ENCODE data around the gene CFAP74. TPM values are rescaled to one million over a fixed set of nuclear protein-coding genes. Genes with fewer than 3 reads are reported as not detected.

Gene CFAP74
- polyA plus RNA-seq, 1 donor (not counting 4 experiments of a cell fraction or from before 2014, with no cell fraction given) = not detected

DNA sequence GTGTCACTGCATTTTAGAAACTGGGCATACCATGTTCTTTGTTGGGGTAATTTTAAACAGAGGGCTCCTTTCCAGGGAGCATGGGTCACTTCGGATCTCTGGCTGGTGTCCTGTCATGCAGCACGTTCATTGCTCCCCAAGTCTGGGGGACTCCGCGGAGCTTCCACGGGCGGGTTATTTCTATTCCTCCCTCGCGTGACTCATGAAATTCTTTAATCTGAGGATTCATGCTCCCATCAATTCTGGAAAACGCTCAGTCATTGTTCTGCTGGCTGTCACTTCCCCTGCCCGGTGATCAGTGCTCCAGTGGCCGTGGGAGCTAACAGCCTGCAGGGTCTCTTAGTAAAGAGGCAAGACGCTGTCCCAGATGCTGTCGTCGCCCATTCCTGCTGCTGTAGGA lies 28.1 kb downstream of the CFAP74 start:
- Histone ChIP-seq H3K9ac (ENCODE audit: control insufficient read depth, extremely low read depth, insufficient read depth, low read length) (no peak overlapping the region), H3K4me1 (ENCODE audit: control insufficient read depth, extremely low read depth, insufficient read depth, low read length) (no peaks in the 10 kb centered on the region), H3K36me3 (ENCODE audit: control insufficient read depth in 2 of 2, extremely low read depth in 1 of 2, insufficient read depth in 2 of 2, low read length in 2 of 2) (no peaks in the 10 kb centered on the region), H3K9me1 (ENCODE audit: control insufficient read depth, extremely low read depth, insufficient read depth, low read length) (no peaks in the 10 kb centered on the region), H3K4me2 (ENCODE audit: control insufficient read depth, extremely low read depth, insufficient read depth, low read depth, low read length) (no peak overlapping the region), H3K4me3 (ENCODE audit: control insufficient read depth in 2 of 3, extremely low read depth in 1 of 3, insufficient read depth in 2 of 3, low read depth in 1 of 3, low read length in 3 of 3) (no peak overlapping the region), H3K27me3 (ENCODE audit: control insufficient read depth, extremely low read depth, insufficient read depth, low read length) (peaks cover 5% of the 10 kb centered on the region), H3K79me2 (ENCODE audit: control insufficient read depth, insufficient read depth, low read length) (no peaks in the 10 kb centered on the region), H3K9me3 (ENCODE audit: control insufficient read depth, low read depth, low read length) (peaks cover 16% of the 10 kb centered on the region), H3K27ac (ENCODE audit: control insufficient read depth, insufficient read depth, low read length) (no peak overlapping the region), H4K20me1 (ENCODE audit: control insufficient read depth, extremely low read depth, insufficient read depth, low read length) (no peaks in the 10 kb centered on the region), H2AFZ (ENCODE audit: control insufficient read depth, low read length) (no peak overlapping the region)
- DNase-seq (ENCODE audit: low read depth, low spot score) = no peak
- TF ChIP-seq EZH2 (IDR thresholded peaks at IDR 0.05; ENCODE audit: low read length) = no peak
- TF ChIP-seq, protein P1, sequence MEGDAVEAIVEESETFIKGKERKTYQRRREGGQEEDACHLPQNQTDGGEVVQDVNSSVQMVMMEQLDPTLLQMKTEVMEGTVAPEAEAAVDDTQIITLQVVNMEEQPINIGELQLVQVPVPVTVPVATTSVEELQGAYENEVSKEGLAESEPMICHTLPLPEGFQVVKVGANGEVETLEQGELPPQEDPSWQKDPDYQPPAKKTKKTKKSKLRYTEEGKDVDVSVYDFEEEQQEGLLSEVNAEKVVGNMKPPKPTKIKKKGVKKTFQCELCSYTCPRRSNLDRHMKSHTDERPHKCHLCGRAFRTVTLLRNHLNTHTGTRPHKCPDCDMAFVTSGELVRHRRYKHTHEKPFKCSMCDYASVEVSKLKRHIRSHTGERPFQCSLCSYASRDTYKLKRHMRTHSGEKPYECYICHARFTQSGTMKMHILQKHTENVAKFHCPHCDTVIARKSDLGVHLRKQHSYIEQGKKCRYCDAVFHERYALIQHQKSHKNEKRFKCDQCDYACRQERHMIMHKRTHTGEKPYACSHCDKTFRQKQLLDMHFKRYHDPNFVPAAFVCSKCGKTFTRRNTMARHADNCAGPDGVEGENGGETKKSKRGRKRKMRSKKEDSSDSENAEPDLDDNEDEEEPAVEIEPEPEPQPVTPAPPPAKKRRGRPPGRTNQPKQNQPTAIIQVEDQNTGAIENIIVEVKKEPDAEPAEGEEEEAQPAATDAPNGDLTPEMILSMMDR (optimal IDR thresholded peaks at IDR 0.05 in 1 of 3, IDR thresholded peaks at IDR 0.05 in 1 of 3, conservative IDR thresholded peaks at IDR 0.05 in 1 of 3; ENCODE audit: extremely low read depth in 1 of 3, insufficient read depth in 2 of 3, low read length in 3 of 3) = no peak
- no peak for FAIRE-seq
- dilution Hi-C loops (cut with MboI; ENCODE audit: extremely low pct_ligation_motif_present, low sequenced_read_pairs) = no loop called here

DNA sequence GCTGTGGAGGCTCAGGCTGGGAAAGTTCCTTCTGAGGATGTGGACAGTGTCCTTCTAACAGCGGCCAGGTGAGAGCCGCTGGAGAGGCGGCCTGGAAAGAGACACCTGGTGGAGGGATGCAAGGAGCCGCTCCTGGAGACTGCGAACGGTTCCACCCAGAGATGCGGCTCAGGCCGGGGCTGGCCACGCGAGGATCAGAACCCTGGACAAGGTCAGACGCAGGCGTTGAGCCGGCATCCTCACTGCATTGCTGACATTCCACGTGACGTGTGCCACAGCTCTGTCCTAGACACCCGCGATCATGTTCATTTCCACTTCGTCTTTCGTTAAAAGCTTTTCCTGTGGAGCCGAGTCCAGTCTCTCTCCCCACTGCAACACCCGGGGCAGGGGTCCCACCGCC lies 28.8 kb downstream of the CFAP74 start:
- Histone ChIP-seq H3K9me3 (ENCODE audit: control insufficient read depth, low read depth, low read length) (peaks cover 16% of the 10 kb centered on the region), H3K27ac (ENCODE audit: control insufficient read depth, insufficient read depth, low read length) (no peak overlapping the region), H3K27me3 (ENCODE audit: control insufficient read depth, extremely low read depth, insufficient read depth, low read length) (peaks cover 5% of the 10 kb centered on the region), H3K4me2 (ENCODE audit: control insufficient read depth, extremely low read depth, insufficient read depth, low read depth, low read length) (no peak overlapping the region), H2AFZ (ENCODE audit: control insufficient read depth, low read length) (no peak overlapping the region), H3K9me1 (ENCODE audit: control insufficient read depth, extremely low read depth, insufficient read depth, low read length) (no peaks in the 10 kb centered on the region), H3K36me3 (ENCODE audit: control insufficient read depth in 2 of 2, extremely low read depth in 1 of 2, insufficient read depth in 2 of 2, low read length in 2 of 2) (no peaks in the 10 kb centered on the region), H3K4me1 (ENCODE audit: control insufficient read depth, extremely low read depth, insufficient read depth, low read length) (peaks cover 4% of the 10 kb centered on the region), H3K9ac (ENCODE audit: control insufficient read depth, extremely low read depth, insufficient read depth, low read length) (no peak overlapping the region), H4K20me1 (ENCODE audit: control insufficient read depth, extremely low read depth, insufficient read depth, low read length) (no peaks in the 10 kb centered on the region), H3K4me3 (ENCODE audit: control insufficient read depth in 2 of 3, extremely low read depth in 1 of 3, insufficient read depth in 2 of 3, low read depth in 1 of 3, low read length in 3 of 3) (no peak overlapping the region), H3K79me2 (ENCODE audit: control insufficient read depth, insufficient read depth, low read length) (no peaks in the 10 kb centered on the region)
- dilution Hi-C loops (cut with MboI; ENCODE audit: extremely low pct_ligation_motif_present, low sequenced_read_pairs) = no loop called here
- FAIRE-seq (no peak), DNase-seq (ENCODE audit: low read depth, low spot score) (no peak)
- TF ChIP-seq, protein P1 (optimal IDR thresholded peaks at IDR 0.05 in 1 of 3, IDR thresholded peaks at IDR 0.05 in 1 of 3, conservative IDR thresholded peaks at IDR 0.05 in 1 of 3; ENCODE audit: extremely low read depth in 1 of 3, insufficient read depth in 2 of 3, low read length in 3 of 3) = no peak
- no peak for TF ChIP-seq EZH2 (IDR thresholded peaks at IDR 0.05; ENCODE audit: low read length)
